Amygdala (tissue), 56 donors: ENCODE data around the gene CDC25A.
"Not testable (repeated sequence)": the region's sequence is repeated elsewhere in the genome, so short reads cannot be mapped to it uniquely, and the experiment has no call there.

ENCODE experiments used
- DNase-seq, 56 donors: peaks; one replicate each; lab custom pipeline; 2025; lab: John Stamatoyannopoulos, UW

The CDC25A gene

GRCh38 chr3:48112813-48113212 lies 75.4 kb downstream of the CDC25A start:
- DNase-seq = no peak

- DNase-seq = not testable (repeated sequence)
Observed at GRCh38 chr3:48112108-48112791, 76.0 kb downstream of the CDC25A start.

- no peak for DNase-seq
Observed at GRCh38 chr3:48110463-48110862, 77.8 kb downstream of the CDC25A start.

- no peak for DNase-seq
Observed at GRCh38 chr3:48107227-48107626, 81.0 kb downstream of the CDC25A start.
